HepG2 (cell line): Measurements from ENCODE around the gene CHST1. TPM values are rescaled to one million over a fixed set of nuclear protein-coding genes. Genes with fewer than 3 reads are reported as not detected.

Source experiments
- ATAC-seq: fragments of 200-7000 bp; cut with Tn5 transposase; 3 replicates; pipeline ENCODE4 v1.9.1; 2020; ENCODE audit warnings: mild to moderate bottlenecking, moderate library complexity
- BruUV-seq: library from RNA; stranded (reverse); fragments of 400-500 nt; replicated peaks from 2 replicates; lab custom pipeline; 2021; lab: Mats Ljungman, UMichigan
- CTCF ChIA-PET: fragments of 300-600 bp; formaldehyde crosslinking; extraction: SDS; loops from one replicate; lab custom pipeline; 2021; ENCODE audit warnings: low total read pairs, inconsistent platforms, low intra/inter-chr PET ratio; lab: Yijun Ruan, JAX
- POLR2A ChIA-PET: fragments of 350-600 bp; sonication (Branson Sonifier 250); formaldehyde crosslinking; loops from one replicate; lab custom pipeline; 2020; ENCODE audit warnings: antibody characterized with exemption, inconsistent platforms; lab: Yijun Ruan, JAX
- DNase-seq: peaks from one replicate; pipeline ENCODE4 v3.0.0-alpha.2; 2015; ENCODE audit warnings: low spot score
- FAIRE-seq: peaks from 3 replicates; lab custom pipeline; 2011; peaks lifted over from hg19 to GRCh38; lab: Jason Lieb, UNC
- H2AFZ ChIP-seq: one replicate; pipeline ENCODE4 v1.6.1; 2011; ENCODE audit warnings: low read length, inconsistent platforms
- H3K27ac ChIP-seq: fragments of 300-600 bp; 3 replicates; pipeline ENCODE4 v1.8.0; 2011; ENCODE audit warnings: mixed run types, mild to moderate bottlenecking, mixed read lengths, low read length, inconsistent platforms; ENCODE audit not compliant: insufficient read depth; ENCODE audit errors: extremely low read length
- H3K27me3 ChIP-seq, 2 experiments: fragments of 200-600 bp in 1 of 2; 2 replicates in 1 of 2; 3 replicates in 1 of 2; pipeline versions ENCODE4 v1.6.0 to v1.8.0; 2011; ENCODE audit warnings: low read length in 2 of 2, mild to moderate bottlenecking in 2 of 2, moderate library complexity in 2 of 2, inconsistent platforms in 1 of 2; ENCODE audit not compliant: insufficient read depth in 2 of 2, control insufficient read depth in 1 of 2
- H3K36me3 ChIP-seq, 2 experiments: fragments of 200-600 bp in 1 of 2; replicated peaks in 1 of 2; 2 replicates in 1 of 2; 3 replicates in 1 of 2; pipeline versions ENCODE4 v1.5.1 to v1.8.0; 2011; ENCODE audit warnings: low read length in 2 of 2, inconsistent platforms in 1 of 2; ENCODE audit not compliant: insufficient read depth in 2 of 2, control insufficient read depth in 1 of 2
- H3K4me1 ChIP-seq: 2 replicates; pipeline ENCODE4 v1.5.1; 2012; ENCODE audit warnings: low read length, inconsistent platforms; ENCODE audit not compliant: insufficient read depth
- H3K4me2 ChIP-seq: 2 replicates; pipeline ENCODE4 v1.6.0; 2011; ENCODE audit warnings: low read depth, low read length, inconsistent platforms
- H3K4me3 ChIP-seq, 3 experiments: fragments of 200-600 bp in 1 of 3; sonication (generic), shearing (Covaris generic) in 1 of 3; replicated peaks in 1 of 3; 2 replicates each; pipeline ENCODE4 v1.5.1; 2011 to 2016; ENCODE audit warnings: low read length in 3 of 3, inconsistent platforms in 2 of 3, low read depth in 2 of 3, mild to moderate bottlenecking in 2 of 3, control low read depth in 1 of 3, mixed read lengths in 1 of 3; ENCODE audit not compliant: insufficient read depth in 1 of 3
- H3K79me2 ChIP-seq: one replicate; pipeline ENCODE4 v1.6.1; 2011; ENCODE audit warnings: low read length, inconsistent platforms; ENCODE audit not compliant: insufficient read depth
- H3K9ac ChIP-seq: 2 replicates; pipeline ENCODE4 v1.6.0; 2011; ENCODE audit warnings: mild to moderate bottlenecking, low read depth, low read length, inconsistent platforms; ENCODE audit not compliant: insufficient read depth
- H3K9me3 ChIP-seq: 2 replicates; pipeline ENCODE4 v1.5.1; 2012; ENCODE audit warnings: mild to moderate bottlenecking, low read length
- H4K20me1 ChIP-seq: 2 replicates; pipeline ENCODE4 v1.6.0; 2011; ENCODE audit warnings: inconsistent platforms, mild to moderate bottlenecking, low read length, moderate library complexity; ENCODE audit not compliant: insufficient read depth
- ADNP ChIP-seq: sonication (generic); formaldehyde crosslinking; IDR thresholded peaks from 2 replicates; pipeline ENCODE4 v1.4.0; 2020; ENCODE audit warnings: missing genetic modification reagents
- CREB3 ChIP-seq: sonication (generic); formaldehyde crosslinking; IDR thresholded peaks from 2 replicates; pipeline ENCODE4 v1.5.0; 2020; ENCODE audit warnings: missing genetic modification reagents
- DR1 ChIP-seq: sonication (generic); formaldehyde crosslinking; IDR thresholded peaks from 2 replicates; pipeline ENCODE4 v1.8.0; 2021; ENCODE audit warnings: mild to moderate bottlenecking, missing genetic modification reagents, inconsistent platforms
- FOXP1 ChIP-seq, 2 experiments: fragments of 450-650 bp in 1 of 2; IDR thresholded peaks; 2 replicates each; pipeline ENCODE4 v1.6.1; 2017 to 2018; ENCODE audit warnings: antibody characterized with exemption in 1 of 2
- HMGXB4 ChIP-seq, 2 experiments: sonication (generic) in 1 of 2; formaldehyde crosslinking in 1 of 2; IDR thresholded peaks; 2 replicates each; pipeline versions ENCODE4 v1.4.0 to v1.6.1; 2018 to 2020; ENCODE audit warnings: missing genetic modification reagents in 2 of 2, borderline replicate concordance in 1 of 2, low read depth in 1 of 2, mild to moderate bottlenecking in 1 of 2, missing biosample characterization in 1 of 2
- HNF1A ChIP-seq, 2 experiments: sonication (generic) in 1 of 2; formaldehyde crosslinking in 1 of 2; IDR thresholded peaks; 2 replicates each; pipeline versions ENCODE4 v1.4.0 to v1.6.1; 2016 to 2020; ENCODE audit warnings: borderline replicate concordance in 1 of 2, low read depth in 1 of 2, mild to moderate bottlenecking in 1 of 2, missing genetic modification reagents in 1 of 2
- MED13 ChIP-seq: sonication (generic); formaldehyde crosslinking; IDR thresholded peaks from 2 replicates; pipeline ENCODE4 v1.5.0; 2020; ENCODE audit warnings: missing genetic modification reagents
- NFKB2 ChIP-seq: sonication (generic); formaldehyde crosslinking; IDR thresholded peaks from 2 replicates; pipeline ENCODE4 v1.4.0; 2020; ENCODE audit warnings: missing genetic modification reagents, borderline replicate concordance
- POLR2G ChIP-seq: fragments of 200-400 bp; formaldehyde crosslinking; IDR thresholded peaks from 2 replicates; pipeline ENCODE4 v1.6.1; 2018; ENCODE audit warnings: mild to moderate bottlenecking, low read depth, low read length, moderate library complexity
- RFX3 ChIP-seq: IDR thresholded peaks from 2 replicates; pipeline ENCODE4 v1.6.1; 2016; ENCODE audit warnings: missing biosample characterization, missing genetic modification reagents
- RFX5 ChIP-seq: IDR thresholded peaks from 2 replicates; pipeline ENCODE4 v1.6.1; 2011; ENCODE audit warnings: low read depth, low read length, improper control_type of control experiment
- SMAD9 ChIP-seq: sonication (generic); formaldehyde crosslinking; IDR thresholded peaks from 2 replicates; pipeline ENCODE4 v1.5.1; 2020; ENCODE audit warnings: mild to moderate bottlenecking, missing genetic modification reagents
- TBX2 ChIP-seq: sonication (generic); formaldehyde crosslinking; IDR thresholded peaks from 2 replicates; pipeline ENCODE4 v1.5.0; 2020; ENCODE audit warnings: missing genetic modification reagents, mild to moderate bottlenecking, borderline replicate concordance
- TIGD3 ChIP-seq: sonication (generic); formaldehyde crosslinking; IDR thresholded peaks from 2 replicates; pipeline ENCODE4 v1.5.1; 2020; ENCODE audit warnings: mild to moderate bottlenecking, missing genetic modification reagents, borderline replicate concordance
- ZNF441 ChIP-seq: sonication (generic); formaldehyde crosslinking; IDR thresholded peaks from 2 replicates; pipeline ENCODE4 v1.7.0; 2021; ENCODE audit warnings: missing genetic modification reagents, borderline replicate concordance
- WGBS: methylation state at CpG from one replicate; pipeline ENCODE4 v1.1.6; 2017; ENCODE audit warnings: low lambda C conversion rate; 5-methylcytosine and 5-hydroxymethylcytosine counted together
- in situ Hi-C: cut with HindIII; loops from 2 replicates; pipeline ENCODE4 v1.10.0; 2017; ENCODE audit warnings: low pct_unique_long_range_greater_than_20kb; ENCODE audit not compliant: extremely low pct_ligation_motif_present
- intact Hi-C: fragments of 100-400 bp; cut with micrococcal nuclease; formaldehyde crosslinking; loops from one replicate; pipeline ENCODE4 v1.10.0; 2022; ENCODE audit not compliant: unreplicated experiment
- polyA plus RNA-seq, 8 experiments: library from polyadenylated mRNA; depleted of rRNA in 3 of 8; stranded (reverse) in 7 of 8; unstranded in 1 of 8; fragments of >200 nt; fragmentation: Illumina TruSeq in 4 of 8; extraction: Trizol in 4 of 8; gene quantifications; 2 replicates each; pipeline versions ENCODE4 v1.2.1 to v1.2.3, GENCODE V29; 2011 to 2016; ENCODE audit warnings: low read depth in 4 of 8, missing spikeins in 1 of 8, mixed read lengths in 1 of 8; ENCODE audit not compliant: insufficient read depth in 1 of 8
- total RNA-seq, 5 experiments: library from RNA; depleted of rRNA; stranded (reverse); fragments of >200 nt; fragmentation: Illumina TruSeq; extraction: Trizol; gene quantifications; 2 replicates each; pipeline ENCODE4 v1.2.3, GENCODE V29; 2016; ENCODE audit warnings: low read depth in 1 of 5

The CHST1 gene
- total and polyA plus RNA-seq, 2 of the 13 experiments (the other 11 are each of a cell fraction or from before 2014, with no cell fraction given) = not detected

- no peaks in the 10 kb centered on the region for H3K79me2 ChIP-seq
- H3K4me2 ChIP-seq = no peak overlapping the region
- no peak for FAIRE-seq
- no TSS peak for BruUV-seq
- no peaks in the 10 kb centered on the region for H3K9me3 ChIP-seq
- ATAC-seq = no peak
- no peaks in the 10 kb centered on the region for H3K4me1 ChIP-seq
- no peak for DNase-seq
- ChIA-PET CTCF (no interaction called here), POLR2A (no interaction called here)
- intact Hi-C loops (no loop called here), in situ Hi-C loops (no loop called here)
- peaks cover 5% of the 10 kb centered on the region; the same call in 1 of the 2 replicates for H4K20me1 ChIP-seq
- no peaks in the 10 kb centered on the region for H3K36me3 ChIP-seq
- no peak overlapping the region for H3K9ac ChIP-seq
- H3K27ac ChIP-seq = no peak overlapping the region
- no peak overlapping the region for H3K4me3 ChIP-seq
- 32% methylated on average over 3 of the region's 3 CpGs for WGBS
- H3K27me3 ChIP-seq = peaks cover 25 to 53% of the 10 kb centered on the region in 2 experiments; a peak in 4 of 5 replicates
- no peak overlapping the region for H2AFZ ChIP-seq
- TF ChIP-seq ZNF441 (no peak), DR1 (CRISPR knock-in tag) (no peak), RFX5 (no peak), HMGXB4 (CRISPR knock-in tag; IDR thresholded peaks at IDR 0.05; ENCODE audit: borderline replicate concordance in 1 of 2, low read depth in 1 of 2) (no peak), POLR2G (no peak), TIGD3 (CRISPR knock-in tag) (no peak), SMAD9 (CRISPR knock-in tag) (no peak), NFKB2 (CRISPR knock-in tag) (no peak), ADNP (no peak), HNF1A (IDR thresholded peaks at IDR 0.05; ENCODE audit: low read depth) (no peak), HNF1A (CRISPR knock-in tag; IDR thresholded peaks at IDR 0.05; ENCODE audit: borderline replicate concordance) (no peak), CREB3 (CRISPR knock-in tag) (no peak), TBX2 (no peak), RFX3 (no peak), MED13 (CRISPR knock-in tag) (no peak), FOXP1 (IDR thresholded peaks at IDR 0.05) (no peak), FOXP1 (CRISPR knock-in tag; IDR thresholded peaks at IDR 0.05) (no peak)
These were observed 3.7 kb upstream of the CHST1 start for GRCh38 chr11:45669146-45669545.
